Measurements from ENCODE around the gene EMID1. TPM values are rescaled to one million over a fixed set of nuclear protein-coding genes. Genes with fewer than 3 reads are reported as not detected.
A peak's percentile ranks its signal among the peaks of the same experiment; 100 is the strongest.

Gene EMID1
- total RNA-seq, 4 donors from 2014 or later = 0.18 to 1.5 (median 0.50) TPM; not detected in 1

- H3K4me1 ChIP-seq = peaks cover 14 to 30% (median 15%) of the 10 kb centered on the region in 3 donors
- H3K27ac ChIP-seq = peak overlapping the region; percentile 6 to 63 (median 53)
- 31 to 33% methylated on average over 3 to 7 of the region's 16 CpGs for WGBS, 2 donors
- H3K27me3 ChIP-seq = no peaks in the 10 kb centered on the region
- no peaks in the 10 kb centered on the region for H3K36me3 ChIP-seq
- H3K4me3 ChIP-seq = peak overlapping the region in 1 of 4 donors; percentile 7
- intact Hi-C loops (cut with DNase I) = no loop called here
- no peaks in the 10 kb centered on the region for H3K9me3 ChIP-seq
- TF ChIP-seq CTCF (IDR thresholded peaks at IDR 0.05) = no peak
- TF ChIP-seq POLR2A (IDR thresholded peaks at IDR 0.05) = no peak
- no peak for DNase-seq
Measured at GRCh38 chr22:29225422-29226090, 19.9 kb downstream of the EMID1 start.

GRCh38 chr22:29226351-29226981 lies 20.8 kb downstream of the EMID1 start:
- 79 to 89% methylated on average over 3 to 5 of the region's 11 CpGs for WGBS, 2 donors
- Histone ChIP-seq H3K9me3 (no peaks in the 10 kb centered on the region), H3K4me3 (no peak overlapping the region), H3K27me3 (no peaks in the 10 kb centered on the region), H3K36me3 (no peaks in the 10 kb centered on the region), H3K4me1 (peaks cover 14 to 30% (median 15%) of the 10 kb centered on the region in 3 donors), H3K27ac (peak overlapping the region in 3 of 4 donors; percentile 47 to 63 (median 59))
- DNase-seq = no peak
- intact Hi-C loops (cut with DNase I) = no loop called here
- no peak for TF ChIP-seq POLR2A (IDR thresholded peaks at IDR 0.05)

GRCh38 chr22:29230972-29231875 lies 25.5 kb downstream of the EMID1 start:
- intact Hi-C loops (cut with DNase I) = no loop called here
- H3K27ac ChIP-seq = no peak overlapping the region
- no peak overlapping the region for H3K4me3 ChIP-seq
- WGBS, 2 donors = 83 to 100% methylated on average over 2 to 9 of the region's 19 CpGs
- H3K27me3 ChIP-seq = no peaks in the 10 kb centered on the region
- H3K36me3 ChIP-seq = no peaks in the 10 kb centered on the region
- H3K9me3 ChIP-seq = no peaks in the 10 kb centered on the region
- DNase-seq = no peak
- TF ChIP-seq POLR2A (IDR thresholded peaks at IDR 0.05) (no peak), CTCF (IDR thresholded peaks at IDR 0.05) (no peak)
- H3K4me1 ChIP-seq = peaks cover 0 to 16% (median 5%) of the 10 kb centered on the region in 3 donors

- TF ChIP-seq POLR2A (IDR thresholded peaks at IDR 0.05) (no peak), CTCF (IDR thresholded peaks at IDR 0.05) (no peak)
- no peak for DNase-seq
- intact Hi-C loops (cut with DNase I) = no loop called here
- no peak overlapping the region for H3K4me3 ChIP-seq
- H3K4me1 ChIP-seq = peaks cover 0 to 13% (median 5%) of the 10 kb centered on the region in 3 donors
- H3K27ac ChIP-seq = peak overlapping the region in 1 of 4 donors; percentile 49
- H3K9me3 ChIP-seq = no peaks in the 10 kb centered on the region
- no peaks in the 10 kb centered on the region for H3K36me3 ChIP-seq
- H3K27me3 ChIP-seq = no peaks in the 10 kb centered on the region
- 56 to 64% methylated on average over 3 to 4 of the region's 22 CpGs for WGBS, 2 donors
Measured at GRCh38 chr22:29231971-29232959, 26.6 kb downstream of the EMID1 start.
